DOHH2 (cell line): ENCODE measurements around the gene UROC1.

Experiments
- H3F3A ChIP-seq: fragments of 200-600 bp; sonication (generic), shearing (Covaris generic); 2 replicates; pipeline ENCODE4 v1.6.0; 2016; ENCODE audit warnings: antibody characterized with exemption, mild to moderate bottlenecking; ENCODE audit not compliant: control insufficient read depth, insufficient read depth
- H3K27ac ChIP-seq: fragments of 200-600 bp; sonication (generic); 2 replicates; pipeline ENCODE4 v1.5.1; 2014; ENCODE audit warnings: low read depth, mild to moderate bottlenecking, low read length, moderate library complexity
- H3K27me3 ChIP-seq: fragments of 200-600 bp; sonication (generic); 2 replicates; pipeline ENCODE4 v1.6.1; 2014; ENCODE audit warnings: mild to moderate bottlenecking, low read length, mixed read lengths; ENCODE audit not compliant: control insufficient read depth
- H3K36me3 ChIP-seq: fragments of 200-600 bp; sonication (generic); 2 replicates; pipeline ENCODE4 v1.6.1; 2014; ENCODE audit warnings: mild to moderate bottlenecking, low read length, moderate library complexity, mixed read lengths; ENCODE audit not compliant: control insufficient read depth
- H3K4me1 ChIP-seq: fragments of 200-600 bp; sonication (generic); 2 replicates; pipeline ENCODE4 v1.6.1; 2014; ENCODE audit warnings: mild to moderate bottlenecking, low read length, mixed read lengths; ENCODE audit not compliant: control insufficient read depth
- H3K4me2 ChIP-seq: fragments of 200-600 bp; sonication (generic); 2 replicates; pipeline ENCODE4 v1.6.0; 2014; ENCODE audit warnings: mild to moderate bottlenecking, low read length, moderate library complexity
- H3K4me3 ChIP-seq: fragments of 200-600 bp; sonication (generic); 2 replicates; pipeline ENCODE4 v1.5.1; 2014; ENCODE audit warnings: mild to moderate bottlenecking, low read length, mixed read lengths
- H3K79me2 ChIP-seq: fragments of 200-600 bp; sonication (generic); 2 replicates; pipeline ENCODE4 v1.6.1; 2014; ENCODE audit warnings: mild to moderate bottlenecking, low read length, mixed read lengths; ENCODE audit not compliant: control insufficient read depth
- H3K9me2 ChIP-seq: fragments of 200-600 bp; sonication (generic); replicated peaks from 2 replicates; pipeline ENCODE4 v1.6.1; 2014; ENCODE audit warnings: mild to moderate bottlenecking, low read length, mixed read lengths; ENCODE audit not compliant: control insufficient read depth
- H3K9me3 ChIP-seq: fragments of 200-600 bp; sonication (generic); 2 replicates; pipeline ENCODE4 v1.6.1; 2014; ENCODE audit warnings: antibody characterized with exemption, low read length, mixed read lengths; ENCODE audit not compliant: control insufficient read depth, insufficient read depth
- H4K20me1 ChIP-seq: fragments of 200-600 bp; sonication (generic); 2 replicates; pipeline ENCODE4 v1.6.0; 2014; ENCODE audit warnings: low read depth, mild to moderate bottlenecking, antibody characterized with exemption, low read length, moderate library complexity; ENCODE audit not compliant: control insufficient read depth, insufficient read depth
- EZH2phosphoT487 ChIP-seq: fragments of 200-600 bp; sonication (generic); IDR thresholded peaks from 2 replicates; pipeline ENCODE4 v1.6.1; 2017; ENCODE audit warnings: borderline replicate concordance, mild to moderate bottlenecking, antibody characterized with exemption, low read length, moderate library complexity, mixed read lengths
- TF ChIP-seq, protein P1 (sequence below): fragments of 200-600 bp; sonication (generic); IDR thresholded peaks from one replicate; pipeline ENCODE4 v1.5.1; 2014; ENCODE audit warnings: antibody characterized with exemption, mild to moderate bottlenecking, low read depth, low read length; ENCODE audit not compliant: poor library complexity, severe bottlenecking

UROC1 gene

DNA sequence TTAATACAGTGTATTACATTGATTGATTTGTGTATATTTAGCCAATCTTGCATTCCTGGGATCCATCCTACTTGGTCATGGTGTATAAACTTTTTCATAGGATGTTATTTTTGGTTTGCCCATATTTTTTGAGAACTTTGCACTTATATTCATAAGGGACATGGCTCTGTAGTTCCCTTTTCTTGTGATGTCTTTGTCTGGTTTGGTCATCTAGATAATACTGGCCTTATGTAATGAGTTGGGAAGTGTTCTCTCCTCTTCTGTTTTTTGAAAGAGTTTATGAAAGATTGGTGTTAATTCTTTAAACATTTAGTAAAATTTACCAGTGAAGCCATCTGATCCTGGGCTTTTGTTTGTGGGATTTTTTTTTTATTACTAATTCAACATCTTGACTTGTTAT, 15.9 kb upstream of the UROC1 start:
- no peak for TF ChIP-seq EZH2phosphoT487
- TF ChIP-seq, protein P1, sequence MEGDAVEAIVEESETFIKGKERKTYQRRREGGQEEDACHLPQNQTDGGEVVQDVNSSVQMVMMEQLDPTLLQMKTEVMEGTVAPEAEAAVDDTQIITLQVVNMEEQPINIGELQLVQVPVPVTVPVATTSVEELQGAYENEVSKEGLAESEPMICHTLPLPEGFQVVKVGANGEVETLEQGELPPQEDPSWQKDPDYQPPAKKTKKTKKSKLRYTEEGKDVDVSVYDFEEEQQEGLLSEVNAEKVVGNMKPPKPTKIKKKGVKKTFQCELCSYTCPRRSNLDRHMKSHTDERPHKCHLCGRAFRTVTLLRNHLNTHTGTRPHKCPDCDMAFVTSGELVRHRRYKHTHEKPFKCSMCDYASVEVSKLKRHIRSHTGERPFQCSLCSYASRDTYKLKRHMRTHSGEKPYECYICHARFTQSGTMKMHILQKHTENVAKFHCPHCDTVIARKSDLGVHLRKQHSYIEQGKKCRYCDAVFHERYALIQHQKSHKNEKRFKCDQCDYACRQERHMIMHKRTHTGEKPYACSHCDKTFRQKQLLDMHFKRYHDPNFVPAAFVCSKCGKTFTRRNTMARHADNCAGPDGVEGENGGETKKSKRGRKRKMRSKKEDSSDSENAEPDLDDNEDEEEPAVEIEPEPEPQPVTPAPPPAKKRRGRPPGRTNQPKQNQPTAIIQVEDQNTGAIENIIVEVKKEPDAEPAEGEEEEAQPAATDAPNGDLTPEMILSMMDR: no peak
- H3F3A ChIP-seq: no peaks in the 10 kb centered on the region
- no peaks in the 10 kb centered on the region for H3K36me3 ChIP-seq
- no peaks in the 10 kb centered on the region for H3K9me2 ChIP-seq
- no peaks in the 10 kb centered on the region for H4K20me1 ChIP-seq
- peaks cover 8% of the 10 kb centered on the region; the same call in 1 of the 2 replicates for H3K27me3 ChIP-seq
- H3K79me2 ChIP-seq: no peaks in the 10 kb centered on the region
- no peak overlapping the region for H3K4me2 ChIP-seq
- no peaks in the 10 kb centered on the region for H3K4me1 ChIP-seq
- no peak overlapping the region for H3K27ac ChIP-seq
- H3K4me3 ChIP-seq: no peak overlapping the region
- H3K9me3 ChIP-seq: no peaks in the 10 kb centered on the region

DNA sequence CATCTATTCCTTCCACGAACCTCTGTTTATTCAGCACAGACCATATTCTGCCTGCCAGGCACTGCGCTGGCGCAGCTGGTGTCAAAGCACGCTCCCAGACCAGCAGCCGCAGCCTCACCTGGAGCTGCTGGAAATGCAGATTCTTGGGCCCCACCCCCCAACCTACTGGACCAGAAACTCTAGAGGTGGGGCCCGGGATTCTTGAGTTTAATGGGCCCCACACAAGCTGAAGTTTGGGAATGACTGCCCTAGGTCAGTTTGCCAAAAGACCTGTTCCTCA, 13.4 kb upstream of the UROC1 start:
- TF ChIP-seq, protein P1: no peak
- no peak for TF ChIP-seq EZH2phosphoT487
- H3K79me2 ChIP-seq: no peaks in the 10 kb centered on the region

DNA sequence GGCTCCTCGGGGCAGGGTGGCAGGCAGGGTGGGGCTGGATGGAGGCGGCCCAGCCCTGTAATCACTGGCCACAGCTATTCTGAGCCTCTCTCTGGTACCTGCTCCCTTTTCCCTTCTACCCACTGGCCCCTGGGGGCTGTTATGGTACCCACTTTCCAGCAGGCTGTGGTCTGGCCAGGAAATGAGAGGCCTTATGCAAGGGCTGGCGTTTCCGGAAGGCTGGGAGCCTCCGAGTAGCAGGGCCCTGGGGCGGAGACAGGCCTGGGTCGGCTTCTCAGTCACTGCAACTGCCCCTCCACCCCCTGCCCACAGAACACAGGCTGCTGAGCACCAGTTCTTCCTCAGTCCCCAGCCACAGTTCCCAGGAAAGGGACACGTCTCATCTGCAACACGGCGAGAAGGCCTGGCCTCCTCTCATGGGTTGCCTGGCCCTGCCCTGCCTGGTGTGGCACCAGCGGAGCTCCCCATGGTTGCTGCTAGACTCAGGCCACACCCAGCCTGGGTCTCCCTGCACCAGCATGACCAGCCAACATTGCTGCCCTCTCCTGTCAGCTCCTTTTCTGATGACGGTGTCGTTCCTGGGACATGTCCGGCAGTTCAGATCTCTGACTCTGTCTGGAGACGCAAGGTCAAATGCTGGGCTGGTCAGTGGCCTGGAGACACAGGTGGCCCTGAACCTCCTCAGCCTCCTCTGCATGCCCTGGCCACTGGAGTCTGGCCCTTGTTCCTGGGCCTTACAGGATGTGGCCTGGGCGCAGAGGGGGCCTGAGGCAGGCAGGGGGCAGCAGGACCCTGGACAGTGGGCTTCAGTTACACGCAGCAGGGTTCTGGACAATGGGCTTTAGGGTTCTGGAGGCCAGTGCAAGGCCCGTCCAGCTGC, 12.8 kb upstream of the UROC1 start:
- TF ChIP-seq EZH2phosphoT487: no peak
- TF ChIP-seq, protein P1: no peak

More for the DNA sequence above, 13.4 kb upstream of the UROC1 start:
- no peaks in the 10 kb centered on the region for H3K4me1 ChIP-seq
- no peaks in the 10 kb centered on the region for H4K20me1 ChIP-seq
- H3K9me2 ChIP-seq: no peaks in the 10 kb centered on the region
- no peak overlapping the region for H3K4me2 ChIP-seq
- H3K27me3 ChIP-seq: peaks cover 8% of the 10 kb centered on the region; the same call in 1 of the 2 replicates
- no peak overlapping the region for H3K4me3 ChIP-seq
- H3F3A ChIP-seq: no peaks in the 10 kb centered on the region
- no peak overlapping the region for H3K27ac ChIP-seq
- no peaks in the 10 kb centered on the region for H3K36me3 ChIP-seq
- no peaks in the 10 kb centered on the region for H3K9me3 ChIP-seq

More for the DNA sequence above, 12.8 kb upstream of the UROC1 start:
- H3K4me2 ChIP-seq: no peak overlapping the region
- H3K9me2 ChIP-seq: no peaks in the 10 kb centered on the region
- no peaks in the 10 kb centered on the region for H4K20me1 ChIP-seq
- H3K36me3 ChIP-seq: no peaks in the 10 kb centered on the region
- no peak overlapping the region for H3K27ac ChIP-seq
- H3F3A ChIP-seq: no peaks in the 10 kb centered on the region
- no peak overlapping the region for H3K4me3 ChIP-seq
- H3K27me3 ChIP-seq: peaks cover 8% of the 10 kb centered on the region; the same call in 1 of the 2 replicates
- no peaks in the 10 kb centered on the region for H3K9me3 ChIP-seq
- H3K79me2 ChIP-seq: no peaks in the 10 kb centered on the region
- no peaks in the 10 kb centered on the region for H3K4me1 ChIP-seq
